Endothelial cell of umbilical vein (primary cell): ENCODE data around the gene SUMO4. TPM values are rescaled to one million over a fixed set of nuclear protein-coding genes. Genes with fewer than 3 reads are reported as not detected.
"Not testable (repeated sequence)": the region's sequence is repeated elsewhere in the genome, so short reads cannot be mapped to it uniquely, and the experiment has no call there.

ENCODE experiments used
- BruUV-seq: library from RNA; stranded (reverse); fragments of 400-500 nt; replicated peaks from 2 replicates; lab custom pipeline; 2021; lab: Mats Ljungman, UMichigan
- CTCF ChIA-PET: fragments of 300-600, 350-600 bp; sonication (Branson Sonifier 250); formaldehyde crosslinking; loops from one replicate; lab custom pipeline; 2021; ENCODE audit warnings: antibody characterized with exemption, inconsistent platforms; lab: Charles Lee
- POLR2A ChIA-PET: fragments of 300-600, 350-600 bp; sonication (Branson Sonifier 250); formaldehyde crosslinking; loops from one replicate; lab custom pipeline; 2021; ENCODE audit warnings: antibody characterized with exemption, inconsistent platforms; lab: Charles Lee
- DNase-seq: peaks from one replicate; pipeline ENCODE4 v3.0.0-alpha.2; 2011; ENCODE audit warnings: low read depth, low spot score
- FAIRE-seq: peaks from 2 replicates; lab custom pipeline; 2011; peaks lifted over from hg19 to GRCh38; lab: Jason Lieb, UNC
- H2AFZ ChIP-seq: 2 replicates; pipeline ENCODE4 v1.6.0; 2012; ENCODE audit warnings: low read depth, low read length, control low read depth, inconsistent platforms
- H3K27ac ChIP-seq: 2 replicates; pipeline ENCODE4 v1.5.1; 2011; ENCODE audit warnings: low read depth, mild to moderate bottlenecking, control low read depth, low read length, moderate library complexity; ENCODE audit not compliant: insufficient read depth
- H3K27me3 ChIP-seq, 2 experiments: 2 replicates each; pipeline versions ENCODE4 v1.6.0 to v1.6.1; 2011; ENCODE audit warnings: low read length in 2 of 2, mixed read lengths in 1 of 2; ENCODE audit not compliant: control insufficient read depth in 2 of 2, insufficient read depth in 2 of 2
- H3K36me3 ChIP-seq, 2 experiments: 2 replicates in 1 of 2; 3 replicates in 1 of 2; pipeline ENCODE4 v1.5.1; 2011; ENCODE audit warnings: low read length in 2 of 2, mild to moderate bottlenecking in 1 of 2, moderate library complexity in 1 of 2; ENCODE audit not compliant: control insufficient read depth in 2 of 2, insufficient read depth in 2 of 2; ENCODE audit errors: extremely low read depth in 1 of 2
- H3K4me1 ChIP-seq: 3 replicates; pipeline ENCODE4 v1.5.1; 2011; ENCODE audit warnings: mild to moderate bottlenecking, low read length; ENCODE audit not compliant: control insufficient read depth, insufficient read depth; ENCODE audit errors: extremely low read depth
- H3K4me2 ChIP-seq: 2 replicates; pipeline ENCODE4 v1.6.1; 2011; ENCODE audit warnings: low read length, control low read depth, mixed read lengths; ENCODE audit not compliant: insufficient read depth
- H3K4me3 ChIP-seq, 3 experiments: fragments of 200-600 bp in 1 of 3; sonication (generic), shearing (Covaris generic) in 1 of 3; replicated peaks in 1 of 3; 2 replicates each; pipeline ENCODE4 v1.5.1; 2011 to 2016; ENCODE audit warnings: control low read depth in 3 of 3, low read length in 3 of 3, mild to moderate bottlenecking in 2 of 3, inconsistent platforms in 1 of 3, low read depth in 1 of 3, moderate library complexity in 1 of 3; ENCODE audit not compliant: insufficient read depth in 1 of 3
- H3K79me2 ChIP-seq: 2 replicates; pipeline ENCODE4 v1.6.0; 2012; ENCODE audit warnings: low read length, inconsistent platforms; ENCODE audit not compliant: control insufficient read depth, insufficient read depth
- H3K9ac ChIP-seq: replicated peaks from 2 replicates; pipeline ENCODE3; 2011; ENCODE audit warnings: low read length, control low read depth; ENCODE audit not compliant: insufficient read depth; ENCODE audit errors: extremely low read depth
- H3K9me1 ChIP-seq: replicated peaks from 3 replicates; pipeline ENCODE4 v1.6.0; 2011; ENCODE audit warnings: mild to moderate bottlenecking, low read length; ENCODE audit not compliant: control insufficient read depth, insufficient read depth; ENCODE audit errors: extremely low read depth
- H3K9me3 ChIP-seq: replicated peaks from 2 replicates; pipeline ENCODE4 v1.5.1; 2012; ENCODE audit warnings: low read length, inconsistent platforms; ENCODE audit not compliant: control insufficient read depth, insufficient read depth
- H4K20me1 ChIP-seq: replicated peaks from 2 replicates; pipeline ENCODE3; 2011; ENCODE audit warnings: mild to moderate bottlenecking, low read length; ENCODE audit not compliant: control insufficient read depth, insufficient read depth; ENCODE audit errors: extremely low read depth
- EZH2 ChIP-seq: IDR thresholded peaks from 2 replicates; pipeline ENCODE4 v1.6.1; 2012; ENCODE audit warnings: borderline replicate concordance, low read depth, mild to moderate bottlenecking, moderate library complexity, low read length, inconsistent platforms; ENCODE audit not compliant: severe bottlenecking
- FOS ChIP-seq: IDR thresholded peaks from 2 replicates; pipeline ENCODE4 v1.6.1; 2011; ENCODE audit warnings: mild to moderate bottlenecking, low read length, moderate library complexity, borderline replicate concordance; ENCODE audit not compliant: insufficient read depth
- GATA2 ChIP-seq: IDR thresholded peaks from 2 replicates; pipeline ENCODE4 v1.7.0; 2011; ENCODE audit warnings: low read depth, mild to moderate bottlenecking, moderate library complexity, mixed read lengths, low read length; ENCODE audit not compliant: insufficient read length, insufficient read depth
- JUN ChIP-seq: IDR thresholded peaks from 2 replicates; pipeline ENCODE4 v1.6.1; 2011; ENCODE audit warnings: borderline replicate concordance, low read depth; ENCODE audit not compliant: insufficient read length, insufficient read depth
- MAX ChIP-seq: IDR thresholded peaks from 2 replicates; pipeline ENCODE4 v1.6.1; 2011; ENCODE audit not compliant: insufficient read depth, insufficient read length
- MYC ChIP-seq: IDR thresholded peaks from one replicate; pipeline ENCODE4 v1.6.1; 2011; ENCODE audit warnings: mild to moderate bottlenecking, low read depth, low read length
- POLR2A ChIP-seq: IDR thresholded peaks from 2 replicates; pipeline ENCODE4 v1.6.1; 2012; ENCODE audit warnings: low read depth, mild to moderate bottlenecking, control low read depth, low read length
- POLR2AphosphoS5 ChIP-seq: IDR thresholded peaks from 2 replicates; pipeline ENCODE4 v1.6.1; 2012; ENCODE audit warnings: low read depth, mild to moderate bottlenecking, control low read depth, low read length, moderate library complexity; ENCODE audit not compliant: insufficient read depth
- dilution Hi-C: fragments of 300-500 bp; cut with MboI; formaldehyde crosslinking; loops from one replicate; pipeline ENCODE4 v1.15.0; 2019; ENCODE audit warnings: low sequenced_read_pairs; ENCODE audit not compliant: extremely low pct_ligation_motif_present
- intact Hi-C: fragments of 100-400 bp; cut with micrococcal nuclease; formaldehyde crosslinking; loops from one replicate; pipeline ENCODE4 v1.10.0; 2022
- polyA plus RNA-seq, 4 experiments: library from polyadenylated mRNA; depleted of rRNA in 3 of 4; stranded (reverse) in 3 of 4; unstranded in 1 of 4; fragments of >200 nt; gene quantifications; 2 replicates each; pipeline versions ENCODE4 v1.2.1 to v1.2.3, GENCODE V29; 2011 to 2012; ENCODE audit warnings: missing spikeins in 1 of 4
- total RNA-seq: library from RNA; stranded (reverse); gene quantifications from 2 replicates; pipeline ENCODE4 v1.2.3, GENCODE V29; 2021
- TF ChIP-seq, protein P1 (sequence below), 2 donors: IDR thresholded peaks; 1 replicate in 1 of 2; 2 replicates in 1 of 2; pipeline ENCODE4 v1.5.1; 2011; ENCODE audit warnings: low read length in 2 of 2, mild to moderate bottlenecking in 2 of 2, moderate library complexity in 2 of 2, control low read depth in 1 of 2, inconsistent platforms in 1 of 2, low read depth in 1 of 2; ENCODE audit not compliant: insufficient read depth in 1 of 2; ENCODE audit errors: extremely low read depth in 1 of 2

The SUMO4 gene
- total and polyA plus RNA-seq, 2 donors (not counting 3 experiments of a cell fraction or from before 2014, with no cell fraction given) = 0.10 to 2.6 TPM

DNA sequence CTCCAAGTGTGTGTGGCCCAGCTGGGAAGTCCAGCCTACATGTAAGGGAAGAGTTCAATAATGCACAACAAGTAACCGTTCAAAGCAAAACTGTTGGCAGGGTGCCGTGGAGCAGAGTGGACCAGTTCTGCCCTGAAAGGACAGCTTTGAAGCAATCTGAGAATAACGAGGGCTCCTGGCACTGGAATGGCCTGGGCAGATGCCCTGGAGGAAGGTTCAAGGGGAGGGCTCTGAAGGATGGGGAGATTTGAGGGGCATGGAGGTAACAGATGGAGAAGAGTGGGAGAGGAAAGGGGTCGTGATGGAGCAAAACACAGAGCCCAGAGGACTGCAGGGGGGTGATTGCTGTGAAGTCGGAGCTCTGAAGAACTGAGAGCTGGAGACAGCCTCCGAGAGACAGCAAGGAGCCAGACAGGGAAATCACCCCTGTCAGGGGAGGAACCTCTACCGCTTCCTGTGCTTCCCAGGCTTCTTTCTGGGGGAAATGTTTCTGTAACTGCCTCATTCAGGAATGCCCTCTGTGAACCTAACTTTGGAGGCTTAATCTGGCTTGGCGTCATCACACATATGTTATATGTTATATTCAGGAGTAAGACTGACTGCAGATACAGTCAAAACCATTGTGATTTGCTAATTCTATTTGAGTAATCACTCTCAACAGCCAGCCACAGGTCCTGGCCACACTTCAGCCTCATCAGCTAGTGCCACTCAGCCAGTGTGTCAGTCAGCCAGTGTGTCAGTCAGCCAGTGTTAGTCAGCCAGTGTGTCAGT lies 43.5 kb downstream of the SUMO4 start:
- no peak overlapping the region for H3K4me3 ChIP-seq
- ChIA-PET POLR2A (no interaction called here), CTCF (interaction anchor here (0.8 to 1.9 kb wide), 3 partner anchors 12 to 361 kb away, joined by 4 to 7 read pairs (median 6); no protein-coding TSS in a partner anchor)
- TF ChIP-seq EZH2 = no peak
- TF ChIP-seq POLR2AphosphoS5 = no peak
- no peak for TF ChIP-seq FOS
- no peak for TF ChIP-seq JUN
- TF ChIP-seq, protein P1, sequence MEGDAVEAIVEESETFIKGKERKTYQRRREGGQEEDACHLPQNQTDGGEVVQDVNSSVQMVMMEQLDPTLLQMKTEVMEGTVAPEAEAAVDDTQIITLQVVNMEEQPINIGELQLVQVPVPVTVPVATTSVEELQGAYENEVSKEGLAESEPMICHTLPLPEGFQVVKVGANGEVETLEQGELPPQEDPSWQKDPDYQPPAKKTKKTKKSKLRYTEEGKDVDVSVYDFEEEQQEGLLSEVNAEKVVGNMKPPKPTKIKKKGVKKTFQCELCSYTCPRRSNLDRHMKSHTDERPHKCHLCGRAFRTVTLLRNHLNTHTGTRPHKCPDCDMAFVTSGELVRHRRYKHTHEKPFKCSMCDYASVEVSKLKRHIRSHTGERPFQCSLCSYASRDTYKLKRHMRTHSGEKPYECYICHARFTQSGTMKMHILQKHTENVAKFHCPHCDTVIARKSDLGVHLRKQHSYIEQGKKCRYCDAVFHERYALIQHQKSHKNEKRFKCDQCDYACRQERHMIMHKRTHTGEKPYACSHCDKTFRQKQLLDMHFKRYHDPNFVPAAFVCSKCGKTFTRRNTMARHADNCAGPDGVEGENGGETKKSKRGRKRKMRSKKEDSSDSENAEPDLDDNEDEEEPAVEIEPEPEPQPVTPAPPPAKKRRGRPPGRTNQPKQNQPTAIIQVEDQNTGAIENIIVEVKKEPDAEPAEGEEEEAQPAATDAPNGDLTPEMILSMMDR (IDR thresholded peaks at IDR 0.05; ENCODE audit: extremely low read depth in 1 of 2, insufficient read depth in 1 of 2, low read depth in 1 of 2, low read length in 2 of 2) = no peak
- no peak for TF ChIP-seq MYC
- no peak for TF ChIP-seq GATA2
- TF ChIP-seq POLR2A = no peak
- TF ChIP-seq MAX = no peak
- FAIRE-seq (no peak), DNase-seq (no peak)
- H3K4me1 ChIP-seq = no peaks in the 10 kb centered on the region
- H3K36me3 ChIP-seq = no peaks in the 10 kb centered on the region
- dilution Hi-C loops = no loop called here
- no peaks in the 10 kb centered on the region for H3K79me2 ChIP-seq
- no peaks in the 10 kb centered on the region for H3K9me3 ChIP-seq
- no TSS peak for BruUV-seq
- intact Hi-C loops = no loop called here
- H3K27ac ChIP-seq = no peak overlapping the region
- H4K20me1 ChIP-seq = no peaks in the 10 kb centered on the region
- no peak overlapping the region for H2AFZ ChIP-seq
- no peak overlapping the region for H3K9ac ChIP-seq
- H3K4me2 ChIP-seq = no peak overlapping the region
- H3K9me1 ChIP-seq = no peaks in the 10 kb centered on the region
- no peaks in the 10 kb centered on the region for H3K27me3 ChIP-seq

GRCh38 chr6:149444360-149445094 lies 44.5 kb downstream of the SUMO4 start:
- H4K20me1 ChIP-seq, H3K36me3 ChIP-seq, H3K27ac ChIP-seq, H3K9me3 ChIP-seq, intact Hi-C loops, H3K4me1 ChIP-seq, H3K9me1 ChIP-seq, BruUV-seq, H2AFZ ChIP-seq, POLR2A ChIA-PET, dilution Hi-C loops, H3K4me2 ChIP-seq, H3K9ac ChIP-seq, FAIRE-seq, H3K27me3 ChIP-seq, DNase-seq, H3K4me3 ChIP-seq, H3K79me2 ChIP-seq: not testable (repeated sequence)
- CTCF ChIA-PET = interaction anchor here (1.4 kb wide), 1 partner anchor 420 kb away, joined by 3 read pairs; no protein-coding TSS in a partner anchor
